Fibroblast of skin of right quadriceps (primary cell): Measurements from ENCODE around the gene TMEM219.
"Not testable (repeated sequence)": the region's sequence is repeated elsewhere in the genome, so short reads cannot be mapped to it uniquely, and the experiment has no call there.

Source experiments
- DNase-seq: peaks from one replicate; pipeline ENCODE4 v3.0.0-alpha.2; 2013

The TMEM219 gene

DNA sequence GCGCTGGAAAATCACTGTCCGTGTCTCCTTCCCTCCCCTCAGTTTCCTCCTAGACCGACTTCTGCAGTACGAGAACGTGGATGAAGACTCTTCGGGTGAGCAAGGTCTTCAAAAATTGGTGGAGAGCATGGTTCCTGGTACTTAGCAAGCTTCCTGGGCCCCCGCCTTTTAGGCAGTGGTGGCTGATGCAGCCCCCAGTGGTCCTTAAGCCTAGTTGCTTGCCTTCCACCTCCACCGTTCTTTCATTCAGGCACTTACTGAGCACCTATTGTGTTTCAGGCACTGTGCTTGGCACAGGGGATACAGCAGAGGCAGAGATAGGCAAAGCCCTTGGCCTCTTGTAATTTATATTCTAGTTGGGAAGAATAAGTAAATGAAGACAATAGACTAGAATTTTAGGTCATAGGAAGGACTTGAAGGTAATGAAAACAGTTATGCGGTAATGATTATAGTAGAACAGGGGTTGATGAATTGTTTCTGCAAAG is 34.9 kb downstream of the TMEM219 start:
- no peak for DNase-seq

DNA sequence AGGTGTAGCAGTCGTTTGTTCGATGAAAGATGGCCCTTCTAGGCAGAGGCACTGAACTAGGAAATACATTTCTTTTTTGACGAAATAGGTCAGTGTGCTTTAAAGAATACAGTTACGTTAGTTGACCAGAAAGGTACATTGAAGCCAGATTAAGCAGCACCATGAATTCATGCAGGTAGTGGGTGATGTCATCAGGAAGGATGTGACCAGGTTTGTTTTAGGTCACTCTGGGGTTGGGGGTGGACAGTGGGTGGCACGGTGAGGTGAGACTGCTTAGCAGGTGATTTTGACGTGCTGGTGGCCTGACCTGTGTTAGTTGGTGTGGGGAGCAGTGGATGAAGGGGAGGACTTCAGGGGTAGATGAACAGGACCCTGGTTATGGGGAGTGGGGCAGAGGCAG is 37.7 kb downstream of the TMEM219 start:
- DNase-seq, result no peak

DNA sequence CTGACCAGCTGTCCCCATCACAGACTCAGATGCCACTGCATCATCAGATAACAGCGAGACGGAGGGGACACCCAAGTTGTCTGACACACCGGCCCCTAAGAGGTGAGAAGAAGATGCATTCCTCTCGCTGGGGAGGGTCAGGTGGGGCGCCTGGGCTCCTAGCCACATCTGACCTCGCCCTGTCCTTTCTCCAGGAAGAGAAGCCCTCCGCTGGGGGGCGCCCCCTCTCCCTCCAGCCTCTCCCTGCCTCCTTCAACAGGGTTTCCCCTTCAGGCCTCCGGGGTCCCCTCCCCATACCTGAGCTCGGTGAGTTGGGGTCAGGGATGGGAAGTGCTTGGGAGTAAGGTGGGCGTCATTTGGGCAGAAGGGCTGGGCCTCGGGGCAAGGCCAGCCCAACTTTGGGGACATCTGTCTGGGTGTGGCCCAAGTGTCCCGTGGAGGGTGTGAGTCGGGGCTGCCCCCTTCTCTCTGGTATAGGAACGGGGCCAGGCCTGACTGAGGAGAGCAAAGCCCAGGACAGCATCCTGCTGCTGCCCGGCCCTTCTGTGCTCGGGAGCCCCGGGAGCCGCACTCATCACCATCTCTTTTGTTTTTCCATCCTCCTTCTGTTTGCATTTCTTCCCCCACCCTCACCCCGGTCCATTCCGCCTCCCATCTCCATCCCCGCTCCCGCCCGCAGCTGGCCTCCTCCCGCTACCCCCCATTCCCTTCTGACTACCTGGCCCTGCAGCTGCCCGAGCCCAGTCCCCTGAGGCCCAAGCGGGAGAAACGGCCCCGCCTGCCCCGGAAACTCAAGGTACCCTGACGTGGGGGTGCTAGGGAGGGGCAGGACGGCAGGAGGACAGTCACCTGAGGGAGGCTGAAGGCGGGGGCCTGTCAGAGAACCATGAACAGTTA is 39.1 kb downstream of the TMEM219 start:
- DNase-seq, result no peak

DNA sequence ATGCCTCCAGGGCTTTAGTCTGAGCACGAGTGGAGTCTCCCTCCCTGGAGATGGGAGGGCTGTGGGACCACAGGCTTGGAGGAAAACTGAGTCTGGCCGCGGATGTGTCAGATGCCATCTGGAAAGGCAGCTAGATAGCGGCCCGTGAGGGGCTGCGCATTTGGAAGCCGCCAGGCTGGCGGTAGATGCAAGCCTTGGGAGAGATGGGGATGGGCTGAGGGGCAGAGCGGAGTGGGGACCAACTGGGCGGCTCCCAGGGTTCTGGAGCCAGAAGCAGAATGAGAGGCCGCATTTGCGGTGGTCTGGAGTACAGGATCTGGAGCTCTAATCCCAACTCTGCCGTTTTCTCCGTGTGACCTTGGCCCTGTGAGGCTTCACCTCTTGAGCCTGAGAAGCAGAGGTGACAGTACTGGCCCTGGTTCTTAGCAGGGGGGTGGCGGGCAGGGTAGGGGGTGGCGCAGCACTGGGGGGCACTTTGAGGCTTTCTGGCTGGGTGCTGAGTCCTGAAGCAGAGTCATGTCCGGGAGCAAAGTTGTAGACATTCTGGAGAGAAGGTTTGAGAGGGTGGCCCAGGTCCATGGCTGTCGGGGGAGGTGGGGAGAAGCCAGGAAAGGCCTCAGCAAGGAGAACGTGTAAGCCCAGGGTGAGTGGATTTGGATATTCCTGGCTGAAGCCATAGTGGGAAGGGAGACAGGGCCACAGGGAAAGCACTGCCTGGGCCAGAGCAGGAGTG is 40.9 kb downstream of the TMEM219 start:
- no peak for DNase-seq

DNA sequence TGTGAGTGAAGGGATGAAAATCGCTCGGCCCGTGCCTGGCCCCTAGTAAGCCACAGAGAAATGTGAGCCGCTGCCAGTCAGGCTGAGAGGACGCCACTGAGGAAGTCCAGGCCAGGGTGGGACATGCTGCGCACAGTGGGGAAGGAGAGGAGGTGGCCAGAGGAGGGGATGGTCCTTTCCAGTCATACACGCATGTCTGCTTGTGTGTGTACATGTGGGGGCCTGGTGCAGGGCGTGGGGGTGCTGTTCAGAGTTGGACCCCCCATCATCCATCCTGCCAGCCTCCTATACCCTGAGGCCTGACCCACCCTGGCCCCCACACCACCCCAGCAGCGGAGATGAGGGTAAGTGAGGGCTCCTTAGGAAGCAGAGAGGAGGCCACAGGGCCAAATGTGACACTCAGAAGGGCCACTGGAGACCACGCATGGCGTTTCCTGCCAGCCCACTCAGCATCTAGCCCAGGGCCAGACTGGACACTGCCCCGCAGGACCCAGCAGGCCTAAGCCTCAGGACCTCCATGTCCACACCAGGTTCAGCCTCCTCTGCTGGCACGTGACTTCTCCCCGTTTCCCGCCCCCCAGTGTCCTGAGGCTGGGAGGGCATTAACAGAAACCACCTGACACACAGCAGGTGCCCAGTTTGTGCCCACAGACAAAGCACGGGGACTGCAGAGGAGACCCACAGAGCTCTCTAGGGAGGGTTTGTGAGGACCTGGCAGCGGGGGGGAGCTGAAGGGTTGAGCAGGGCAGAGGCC is 42.0 kb downstream of the TMEM219 start:
- no peak for DNase-seq

DNA sequence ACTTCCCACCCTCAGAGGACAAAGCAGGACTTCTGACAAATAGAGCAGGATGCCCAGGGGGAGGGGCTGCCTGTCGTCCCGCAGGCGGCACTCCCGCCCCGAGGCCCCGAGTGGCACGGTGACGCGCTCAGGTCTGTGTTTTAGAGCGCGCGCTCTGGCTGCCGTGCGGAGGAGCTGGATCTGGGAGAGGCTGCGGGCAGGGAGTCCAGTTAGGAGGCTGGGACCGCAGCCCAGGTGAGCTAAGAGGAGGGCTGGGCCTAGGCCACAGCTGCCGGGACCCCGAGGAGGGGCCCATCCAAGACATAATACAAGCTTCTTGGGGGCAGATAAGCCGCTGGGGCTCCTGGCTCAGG is 42.5 kb downstream of the TMEM219 start:
- DNase-seq, result no peak

DNA sequence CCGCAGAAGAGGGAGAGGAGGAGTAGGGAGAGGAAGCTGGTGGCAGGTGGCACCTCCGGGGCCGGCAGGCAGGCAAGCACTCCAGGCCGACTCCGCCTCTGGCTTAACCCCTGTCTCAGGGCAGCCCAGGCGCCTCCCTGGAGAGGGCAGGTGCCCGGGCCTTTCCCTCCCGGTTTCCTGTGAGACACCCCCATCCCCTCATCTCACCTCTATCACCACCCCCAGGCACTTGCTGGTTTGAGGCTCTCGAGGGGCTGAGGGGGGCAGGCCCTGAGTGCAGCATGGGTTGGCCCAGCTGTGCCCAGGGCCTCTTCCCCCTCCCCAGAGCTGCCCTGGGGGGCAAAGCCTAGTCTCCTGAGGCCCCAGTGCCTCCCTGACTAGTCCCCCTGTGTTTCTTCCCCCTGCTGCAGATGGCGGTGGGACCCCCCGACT is 42.9 kb downstream of the TMEM219 start:
- DNase-seq, result no peak

DNA sequence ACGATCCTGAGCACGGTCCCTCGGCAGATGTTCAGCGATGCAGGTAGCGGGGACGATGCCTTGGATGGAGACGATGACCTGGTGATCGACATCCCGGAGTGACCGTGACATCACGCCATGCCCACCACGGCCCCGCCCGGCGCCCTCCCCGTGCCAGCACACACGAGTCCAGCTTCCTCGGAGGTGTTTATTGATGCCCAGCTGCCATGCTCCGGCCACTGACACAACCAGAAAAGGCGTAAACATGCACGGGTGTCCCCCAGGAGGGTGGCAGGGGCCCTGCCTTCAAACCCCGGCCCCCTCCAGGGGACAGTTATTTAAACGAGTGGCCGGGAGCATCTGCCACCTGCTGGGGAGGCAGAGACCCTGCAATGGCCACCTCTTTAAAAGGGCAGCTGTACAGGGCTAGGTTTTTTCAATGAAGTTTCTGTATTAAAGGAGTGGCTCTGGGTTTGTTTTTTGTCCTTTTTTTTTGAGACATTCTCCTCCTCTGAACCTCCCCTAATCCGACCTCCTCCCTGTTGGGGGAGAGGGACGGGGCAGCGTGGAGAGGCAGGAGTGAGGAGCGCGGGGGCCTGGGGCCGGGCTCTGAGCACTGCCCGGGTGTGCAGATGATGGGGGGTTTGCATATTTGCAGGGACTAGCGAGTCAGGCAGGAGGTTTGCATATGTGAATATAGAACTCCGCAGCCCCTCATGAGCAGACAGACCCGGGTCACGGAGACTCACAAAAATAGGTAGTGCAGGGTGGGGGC is 43.6 kb downstream of the TMEM219 start:
- DNase-seq, result peak; percentile 34

DNA sequence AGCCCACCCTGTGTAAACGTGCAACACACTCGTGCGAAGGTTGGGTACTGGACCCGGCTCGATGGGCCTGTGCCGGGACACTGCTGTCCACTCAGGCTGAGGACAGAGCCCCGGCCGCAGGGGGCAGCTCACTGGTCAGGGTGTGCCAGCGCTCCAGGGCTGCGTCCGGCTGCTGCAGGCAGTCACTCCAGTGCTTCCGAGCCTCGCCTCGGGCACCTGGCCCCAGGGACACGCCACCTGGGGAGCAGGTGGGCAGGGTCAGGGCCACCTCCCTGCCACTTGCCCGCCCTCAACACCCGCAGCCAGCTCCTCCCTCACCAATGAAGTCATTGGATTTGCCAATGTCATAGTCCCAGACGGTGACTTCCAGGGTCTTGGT is 44.2 kb downstream of the TMEM219 start:
- DNase-seq, result no peak

DNA sequence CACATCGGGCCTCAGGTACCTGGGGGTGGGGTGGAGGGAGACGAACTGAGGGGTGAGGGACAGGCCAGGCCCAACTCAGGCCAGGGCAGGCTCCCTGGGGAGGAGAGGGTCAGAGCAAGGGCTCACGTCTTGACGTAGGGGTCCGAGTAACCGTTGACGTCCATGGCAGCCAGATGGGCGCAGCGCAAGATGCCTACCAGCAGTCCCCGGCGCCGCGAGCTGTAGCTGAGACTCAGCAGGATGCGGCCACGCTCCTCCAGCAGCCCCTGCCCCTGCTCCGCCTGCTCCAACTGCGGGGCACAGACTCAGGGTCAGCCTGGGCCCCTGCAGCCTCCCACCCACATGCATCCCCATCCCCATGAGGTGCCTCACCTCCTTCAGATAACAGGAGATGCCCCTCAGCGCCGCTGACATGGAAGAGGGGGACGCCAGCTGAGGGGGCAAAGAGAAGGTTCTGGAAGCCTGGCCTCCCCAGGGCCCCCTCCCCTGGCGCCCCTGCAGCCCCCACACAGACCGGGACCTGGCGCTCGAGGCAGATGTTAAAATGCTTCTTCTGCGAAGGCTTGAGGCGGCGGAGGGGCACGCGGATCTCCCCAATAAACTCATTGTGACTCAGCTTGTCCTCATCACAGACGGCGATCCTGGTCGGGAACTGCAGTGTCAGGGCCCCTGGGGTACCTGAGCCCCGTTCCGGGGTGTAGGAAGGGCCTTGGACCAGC is 44.9 kb downstream of the TMEM219 start:
- no peak for DNase-seq

DNA sequence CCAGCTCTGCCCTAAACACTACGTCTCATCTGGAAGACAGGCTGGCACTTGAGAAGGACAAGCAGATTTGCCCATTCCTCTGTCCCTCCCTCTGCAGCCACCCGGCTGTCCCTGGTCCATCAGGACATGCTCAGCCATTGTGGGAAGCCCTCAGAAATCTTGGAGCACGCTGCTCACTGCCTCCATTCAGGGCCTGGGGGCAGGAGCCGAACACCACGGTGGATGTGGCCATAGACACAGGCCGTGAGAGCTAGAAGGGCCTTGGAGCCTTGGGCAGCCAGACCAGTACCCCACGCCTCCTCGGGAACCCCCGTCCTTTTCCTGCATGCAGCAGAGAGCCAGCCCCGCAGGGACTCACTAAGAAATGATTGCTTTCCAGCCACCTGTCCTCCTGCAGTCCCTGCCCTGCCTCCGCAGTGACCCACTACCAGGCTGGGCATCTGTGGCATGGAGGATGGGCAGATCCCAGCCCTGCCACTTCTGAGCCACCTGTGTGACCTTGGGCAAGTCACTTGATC is 45.6 kb downstream of the TMEM219 start:
- DNase-seq, result no peak

DNA sequence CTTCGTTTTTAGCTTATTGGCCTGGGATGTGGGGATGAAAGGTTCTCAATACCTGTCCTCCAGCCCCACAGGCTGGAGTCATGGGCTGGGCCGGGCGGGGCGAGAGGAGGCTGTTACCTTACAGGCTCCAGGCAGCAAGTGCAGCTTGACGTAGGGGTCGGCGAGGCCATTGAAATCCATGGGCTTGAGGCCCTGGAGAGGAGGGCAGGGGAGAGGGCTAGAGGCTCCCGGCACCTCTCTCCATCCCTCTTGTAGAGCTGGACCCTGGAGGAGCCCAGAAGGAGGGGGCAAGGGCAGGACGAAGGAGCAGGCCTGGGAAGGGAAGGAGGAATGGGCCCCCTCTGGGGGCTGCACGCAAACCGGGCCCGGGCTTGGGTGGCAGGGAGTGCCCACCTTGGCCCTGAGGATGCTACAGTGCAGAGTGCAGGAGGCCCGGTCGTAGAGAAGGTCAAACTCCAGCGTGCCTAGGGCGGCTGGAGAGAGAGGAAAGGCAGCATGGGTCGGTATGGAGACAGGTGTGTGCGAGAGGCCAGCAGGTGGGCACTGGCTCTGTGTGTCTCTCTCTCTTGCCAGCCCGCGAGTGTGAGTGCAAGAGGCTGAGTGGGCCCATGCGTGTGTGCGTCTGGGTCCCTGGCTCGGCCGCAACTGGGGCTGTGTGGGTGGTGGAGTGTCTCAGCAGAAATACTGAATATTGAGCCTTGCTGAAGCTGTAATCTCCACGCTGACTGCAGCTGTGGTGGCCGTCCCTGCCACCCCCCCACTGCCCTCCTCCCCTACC is 47.4 kb downstream of the TMEM219 start:
- no peak for DNase-seq

DNA sequence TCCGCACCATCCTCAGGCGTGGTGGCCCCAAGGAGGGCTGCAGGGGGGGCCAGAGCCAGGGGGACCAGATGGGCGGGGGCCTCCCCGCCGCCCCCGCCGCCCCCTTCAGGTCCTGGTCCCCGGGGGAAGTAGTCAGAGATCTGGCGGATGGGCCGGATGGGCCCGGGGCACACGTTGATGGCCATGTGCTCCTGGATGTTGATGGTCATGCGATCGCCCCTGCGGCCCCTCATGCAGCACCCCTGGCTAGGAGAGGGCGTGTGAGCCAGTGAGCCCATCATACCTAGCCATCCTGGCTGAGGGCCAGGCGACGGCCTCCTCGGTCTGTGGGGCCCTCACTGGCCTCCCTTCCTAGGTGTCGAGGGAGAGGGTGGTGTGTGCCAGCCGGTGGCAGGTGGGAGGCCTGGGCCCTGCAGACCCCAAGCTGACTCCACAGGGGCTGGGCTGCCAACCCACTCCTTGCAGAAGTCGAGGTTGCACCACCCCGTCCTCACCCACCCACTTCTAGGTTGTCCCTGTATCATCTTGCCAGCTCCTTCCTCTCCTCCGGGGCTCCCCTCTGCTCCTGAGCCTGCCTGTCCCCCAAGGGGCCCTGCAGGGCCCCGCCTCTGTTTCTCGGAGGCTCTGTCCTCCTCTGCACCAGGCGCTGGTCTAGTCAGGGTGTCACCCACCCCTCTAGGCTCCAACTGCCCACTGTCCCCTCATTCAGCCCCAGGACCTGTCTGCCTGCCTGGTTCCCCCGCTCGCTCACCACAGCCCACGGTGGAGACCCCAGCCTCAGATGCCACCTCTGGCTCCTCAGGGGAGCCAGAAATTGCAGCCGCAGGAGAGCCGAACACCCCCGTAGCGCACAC is 48.3 kb downstream of the TMEM219 start:
- no peak for DNase-seq

DNA sequence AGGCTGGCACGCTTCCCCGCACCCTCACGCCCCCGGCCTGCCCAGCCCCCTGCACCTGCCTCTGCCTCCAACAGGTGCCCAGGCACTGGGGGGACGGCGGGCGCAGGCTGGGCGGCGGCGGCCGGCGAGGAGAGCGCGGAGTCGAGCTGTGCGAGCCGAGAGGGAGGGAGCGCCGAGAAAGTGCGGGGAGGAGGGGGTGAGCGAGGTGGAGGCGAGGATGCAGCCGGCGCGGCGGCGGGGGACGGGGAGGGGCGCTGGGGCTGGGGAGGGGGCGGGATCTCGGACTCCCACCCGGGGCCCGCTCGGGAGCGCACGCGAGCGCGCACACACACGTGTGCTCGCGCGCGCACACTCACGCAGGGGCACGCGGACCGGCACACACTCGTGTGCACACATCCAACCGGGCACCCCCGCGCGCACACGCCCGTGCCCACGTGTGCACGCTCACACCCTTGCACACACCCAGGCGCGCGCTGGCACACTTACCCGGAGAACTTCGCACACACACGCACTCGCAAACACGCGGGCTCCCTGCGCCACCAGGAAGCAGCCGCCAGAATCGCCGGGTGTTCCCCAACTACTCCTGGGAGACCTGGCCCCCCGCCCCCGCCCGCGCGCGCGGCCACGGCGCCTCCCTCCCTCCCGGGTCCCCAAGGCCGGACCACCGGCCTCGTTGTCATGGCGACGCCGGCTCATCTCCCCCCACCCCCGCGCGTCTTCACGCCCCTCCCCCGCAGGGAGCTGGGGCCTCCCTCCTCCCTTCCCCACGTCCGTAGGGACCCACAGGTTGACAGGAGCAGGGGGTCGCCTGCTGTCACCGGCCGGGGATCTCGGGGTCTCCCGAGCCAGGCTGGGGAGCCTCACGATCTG is 49.2 kb downstream of the TMEM219 start, which contains the start of gene DOC2A:
DOC2A (minus strand) TSS at position 184 of the 870 bp plus-strand sequence. CDS start 805 bp downstream, outside the sequence.
- no peak for DNase-seq

DNA sequence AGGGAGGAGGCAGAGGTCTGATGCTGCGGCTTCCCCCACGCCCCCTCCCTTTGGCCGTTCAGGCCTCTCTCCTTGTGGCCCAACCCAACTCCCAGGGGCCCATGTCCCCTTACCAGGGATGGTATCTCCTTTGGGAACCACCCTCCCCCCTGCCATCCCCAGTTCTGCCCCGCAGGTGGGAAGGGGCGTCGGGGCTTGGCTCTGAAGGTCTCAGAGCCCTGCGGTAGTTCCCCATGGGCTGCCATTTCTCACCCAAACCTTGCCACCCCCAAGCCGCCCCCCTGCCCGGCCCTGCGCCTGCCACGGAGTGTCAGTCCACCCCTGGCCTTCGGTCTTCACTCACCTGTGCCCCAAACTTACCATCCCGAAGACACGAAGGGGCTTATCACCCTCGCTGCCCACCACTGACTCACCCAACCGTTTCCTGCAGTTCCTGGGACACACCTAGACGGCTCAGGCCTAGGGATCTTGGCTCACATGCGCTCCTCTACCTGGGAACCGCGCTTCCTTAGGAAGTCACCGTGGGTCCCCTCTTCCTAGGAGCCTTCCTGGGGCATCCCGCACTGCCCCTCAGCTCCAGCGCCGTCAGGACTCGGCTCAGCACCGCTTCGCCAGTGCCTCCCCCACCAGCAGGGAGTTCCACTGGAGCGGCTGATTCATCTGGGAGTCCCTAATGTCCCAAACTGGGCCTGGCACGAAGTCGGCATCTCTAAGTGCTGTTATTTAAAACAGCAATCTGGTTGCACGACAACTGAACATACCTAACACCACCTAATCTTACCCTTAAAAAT is 50.0 kb downstream of the TMEM219 start:
- DNase-seq, result no peak

DNA sequence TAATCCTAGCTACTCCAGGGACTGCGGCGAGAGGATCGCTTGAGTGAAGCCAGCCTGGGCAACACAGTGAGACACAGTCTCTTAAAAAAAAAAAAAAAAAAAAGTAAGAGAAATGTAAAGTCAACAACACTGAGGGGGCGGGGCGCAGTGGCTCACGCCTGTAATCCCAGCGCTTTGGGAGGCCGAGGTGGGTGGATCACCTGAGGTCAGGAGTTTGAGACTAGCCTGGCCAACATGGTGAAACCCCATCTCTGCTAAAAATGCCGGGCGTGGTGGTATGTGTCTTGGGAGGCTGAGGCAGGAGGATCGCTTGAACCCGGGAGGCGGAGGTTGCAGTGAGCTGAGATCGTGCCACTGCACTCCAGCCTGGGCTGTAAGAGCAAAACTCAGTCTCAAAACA is 50.7 kb downstream of the TMEM219 start:
- not testable (repeated sequence) for DNase-seq

DNA sequence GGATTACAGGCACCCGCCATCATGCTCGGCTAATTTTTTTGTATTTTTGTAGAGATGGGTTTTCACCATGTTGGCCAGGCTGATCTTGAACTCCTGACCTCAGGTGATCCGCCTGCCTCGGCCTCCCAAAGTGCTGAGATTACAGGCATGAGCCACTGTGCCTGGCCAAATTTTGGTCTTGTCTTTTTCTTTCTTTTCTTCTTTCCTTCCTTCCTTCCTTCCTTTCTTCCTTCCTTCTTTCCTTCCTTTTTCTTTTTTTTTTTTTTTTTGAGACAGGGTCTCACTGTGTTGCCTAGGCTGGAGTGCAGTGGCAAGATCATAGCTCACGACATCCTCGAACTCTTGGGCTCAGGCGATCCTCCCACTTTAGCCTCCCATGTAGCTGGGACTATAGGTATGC is 53.6 kb downstream of the TMEM219 start:
- DNase-seq, result not testable (repeated sequence)
